HCT116 (cell line): ENCODE results near the gene RAB25. TPM values are rescaled to one million over a fixed set of nuclear protein-coding genes. Genes with fewer than 3 reads are reported as not detected.
A peak's percentile ranks its signal among the peaks of the same experiment; 100 is the strongest.

ENCODE experiments used
- ATAC-seq: fragments of 200-7000 bp; cut with Tn5 transposase; 2 replicates; pipeline ENCODE4 v1.9.1; 2020; ENCODE audit warnings: mild to moderate bottlenecking, moderate library complexity
- BruUV-seq: library from RNA; stranded (reverse); fragments of 400-500 nt; replicated peaks from 2 replicates; lab custom pipeline; 2021; lab: Mats Ljungman, UMichigan
- CTCF ChIA-PET: fragments of 300-600 bp; sonication (Branson Sonifier 250); formaldehyde crosslinking; loops from one replicate; lab custom pipeline; 2021; ENCODE audit warnings: antibody characterized with exemption; lab: Charles Lee
- POLR2A ChIA-PET: fragments of 300-600, 350-600 bp; sonication (Branson Sonifier 250); formaldehyde crosslinking; loops from one replicate; lab custom pipeline; 2021; ENCODE audit warnings: antibody characterized with exemption; lab: Charles Lee
- RAD21 ChIA-PET, 2 experiments: fragments of 300-600 bp; sonication (Branson Sonifier 250); formaldehyde crosslinking; loops; one replicate each; lab custom pipeline; 2023; ENCODE audit warnings: low total read pairs in 2 of 2; ENCODE audit not compliant: uncharacterized antibody in 2 of 2, unreplicated experiment in 2 of 2, low non-redundant PET in 1 of 2; lab: Charles Lee
- DNase-seq: peaks from one replicate; pipeline ENCODE4 v3.0.0-alpha.2; 2010; ENCODE audit warnings: low read depth, low spot score
- H2AFZ ChIP-seq: fragments of 200-600 bp; shearing (Covaris generic), sonication (generic); 2 replicates; pipeline ENCODE4 v1.6.1; 2017; ENCODE audit warnings: low read depth, mixed run types, mixed read lengths, antibody characterized with exemption, low read length; ENCODE audit not compliant: poor library complexity, severe bottlenecking
- H3K27ac ChIP-seq: 2 replicates; pipeline ENCODE4 v1.5.1; 2012; ENCODE audit warnings: low read depth, low read length
- H3K27me3 ChIP-seq: fragments of 200-600 bp; sonication (generic); 2 replicates; pipeline ENCODE4 v1.6.1; 2016; ENCODE audit warnings: mixed run types, low read length, mixed read lengths; ENCODE audit not compliant: insufficient read depth
- H3K36me3 ChIP-seq, 2 experiments: fragments of 200-500 bp in 1 of 2; fragments of 200-600 bp in 1 of 2; sonication (Bioruptor generic) in 1 of 2; sonication (generic) in 1 of 2; 2 replicates each; pipeline versions ENCODE4 v1.5.1 to v1.6.1; 2014 to 2016; ENCODE audit warnings: low read length in 2 of 2, inconsistent platforms in 1 of 2, mixed read lengths in 1 of 2, mixed run types in 1 of 2; ENCODE audit not compliant: insufficient read depth in 2 of 2, control insufficient read depth in 1 of 2
- H3K4me1 ChIP-seq, 2 experiments: fragments of 200-600 bp in 1 of 2; sonication (generic) in 1 of 2; 2 replicates each; pipeline versions ENCODE4 v1.5.1 to v1.6.1; 2012 to 2017; ENCODE audit warnings: low read length in 2 of 2, inconsistent platforms in 1 of 2, mild to moderate bottlenecking in 1 of 2, mixed read lengths in 1 of 2, mixed run types in 1 of 2, moderate library complexity in 1 of 2; ENCODE audit not compliant: insufficient read depth in 2 of 2, control insufficient read depth in 1 of 2
- H3K4me2 ChIP-seq: fragments of 200-600 bp; sonication (generic); 2 replicates; pipeline ENCODE4 v1.6.1; 2017; ENCODE audit warnings: mixed run types, low read length, mixed read lengths
- H3K4me3 ChIP-seq, 2 experiments: fragments of 200-600 bp in 1 of 2; sonication (generic) in 1 of 2; replicated peaks in 1 of 2; 2 replicates each; pipeline ENCODE4 v1.5.1; 2011 to 2016; ENCODE audit warnings: low read length in 2 of 2, control low read depth in 1 of 2, low read depth in 1 of 2, mild to moderate bottlenecking in 1 of 2, mixed read lengths in 1 of 2, mixed run types in 1 of 2
- H3K79me2 ChIP-seq: fragments of 200-600 bp; sonication (generic); 2 replicates; pipeline ENCODE4 v1.6.1; 2017; ENCODE audit warnings: mild to moderate bottlenecking, mixed run types, low read length, moderate library complexity, mixed read lengths; ENCODE audit not compliant: insufficient read depth
- H3K9ac ChIP-seq: fragments of 200-600 bp; sonication (generic); 2 replicates; pipeline ENCODE4 v1.6.1; 2016; ENCODE audit warnings: low read length, mixed read lengths
- H3K9me2 ChIP-seq: fragments of 200-600 bp; sonication (generic), shearing (Covaris generic); 2 replicates; pipeline ENCODE4 v1.6.1; 2017; ENCODE audit warnings: mixed run types, mild to moderate bottlenecking, moderate library complexity; ENCODE audit not compliant: insufficient read depth
- H3K9me3 ChIP-seq, 2 experiments: fragments of 200-500 bp in 1 of 2; fragments of 200-600 bp in 1 of 2; sonication (Bioruptor generic) in 1 of 2; sonication (generic) in 1 of 2; 2 replicates each; pipeline ENCODE4 v1.6.1; 2014 to 2017; ENCODE audit warnings: low read length in 2 of 2, mixed read lengths in 2 of 2, inconsistent platforms in 1 of 2, low read depth in 1 of 2, mild to moderate bottlenecking in 1 of 2, mixed run types in 1 of 2, moderate library complexity in 1 of 2; ENCODE audit not compliant: control insufficient read depth in 1 of 2, insufficient read depth in 1 of 2
- H4K20me1 ChIP-seq: fragments of 200-600 bp; sonication (generic), shearing (Covaris generic); 2 replicates; pipeline ENCODE4 v1.6.1; 2017; ENCODE audit warnings: mixed run types, mild to moderate bottlenecking, moderate library complexity; ENCODE audit not compliant: insufficient read depth
- CBX3 ChIP-seq: IDR thresholded peaks from 2 replicates; pipeline ENCODE4 v1.6.1; 2012; ENCODE audit warnings: low read depth
- CEBPB ChIP-seq: IDR thresholded peaks from 2 replicates; pipeline ENCODE4 v1.6.1; 2012; ENCODE audit warnings: low read depth
- FOSL1 ChIP-seq: IDR thresholded peaks from 2 replicates; pipeline ENCODE4 v1.6.1; 2012; ENCODE audit warnings: low read depth
- JUND ChIP-seq: IDR thresholded peaks from 2 replicates; pipeline ENCODE4 v1.6.1; 2012
- RAD21 ChIP-seq: IDR thresholded peaks from 2 replicates; pipeline ENCODE4 v1.6.1; 2012; ENCODE audit warnings: low read depth, mild to moderate bottlenecking
- SRF ChIP-seq: IDR thresholded peaks from 2 replicates; pipeline ENCODE4 v1.6.1; 2012; ENCODE audit warnings: low read depth
- TCF7L2 ChIP-seq: IDR thresholded peaks from 2 replicates; pipeline ENCODE4 v1.7.0; 2011; ENCODE audit warnings: borderline replicate concordance, inconsistent platforms; ENCODE audit not compliant: insufficient read depth, insufficient read length; ENCODE audit errors: extremely low read depth
- ZFX ChIP-seq: fragments of 450-650 bp; IDR thresholded peaks from 2 replicates; pipeline ENCODE4 v1.6.1; 2017
- intact Hi-C: fragments of 100-400 bp; cut with micrococcal nuclease; formaldehyde crosslinking; loops from 2 replicates; pipeline ENCODE4 v1.10.0; 2022
- total RNA-seq: library from RNA; stranded (reverse); gene quantifications from one replicate; pipeline ENCODE4 v1.2.1, GENCODE V29; 2021; ENCODE audit not compliant: unreplicated experiment
- TF ChIP-seq, protein P1 (sequence below), 3 experiments: fragments of 200-600 bp in 1 of 3; sonication (generic) in 1 of 3; IDR thresholded peaks in 2 of 3; conservative IDR thresholded peaks in 1 of 3; 2 replicates each; pipeline ENCODE4 v1.5.1; 2012 to 2017; ENCODE audit warnings: low read depth in 2 of 3, low read length in 2 of 3, antibody characterized with exemption in 1 of 3, borderline replicate concordance in 1 of 3, control low read depth in 1 of 3, mild to moderate bottlenecking in 1 of 3, mixed read lengths in 1 of 3, mixed run types in 1 of 3, moderate library complexity in 1 of 3; ENCODE audit not compliant: insufficient read depth in 1 of 3

The RAB25 gene
- total RNA-seq, 1 experiment from 2014 or later, result 142 TPM

DNA sequence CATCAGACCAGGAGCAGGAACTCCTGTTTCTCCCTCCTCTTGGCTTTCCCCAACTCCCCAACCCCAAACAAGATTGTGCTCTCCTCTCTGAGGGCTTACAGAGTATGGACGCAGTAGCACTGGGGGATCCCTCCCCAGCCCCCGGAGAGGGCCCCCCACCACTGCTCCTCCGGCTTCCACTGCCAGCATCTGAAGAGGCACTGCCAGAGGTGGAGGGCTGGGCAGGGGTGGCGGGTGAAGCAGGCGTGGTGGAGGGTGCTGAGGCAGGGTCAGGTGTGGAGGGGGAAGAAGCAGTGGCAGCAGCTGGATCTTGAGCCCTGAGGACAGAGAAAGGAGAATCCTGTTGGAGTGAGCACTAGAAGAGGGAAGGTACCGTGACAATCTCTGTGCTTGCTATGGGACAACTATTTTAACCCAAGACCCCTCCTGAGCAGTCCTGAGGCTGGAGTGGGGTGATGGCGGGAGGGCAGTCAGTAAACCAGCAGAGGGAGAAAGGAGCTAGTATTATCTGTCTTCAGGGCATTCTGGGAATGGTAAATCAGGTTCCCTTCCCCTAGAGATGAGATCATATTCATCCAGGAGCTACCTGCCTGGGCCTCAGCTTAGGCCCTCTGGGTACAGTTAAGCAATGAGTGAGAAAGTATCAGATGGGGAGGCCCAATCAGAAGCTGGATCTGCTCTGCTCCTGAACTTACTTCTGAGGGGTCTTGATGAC lies 9.8 kb upstream of the RAB25 start:
- ChIA-PET CTCF (no interaction called here), POLR2A (no interaction called here)

DNA sequence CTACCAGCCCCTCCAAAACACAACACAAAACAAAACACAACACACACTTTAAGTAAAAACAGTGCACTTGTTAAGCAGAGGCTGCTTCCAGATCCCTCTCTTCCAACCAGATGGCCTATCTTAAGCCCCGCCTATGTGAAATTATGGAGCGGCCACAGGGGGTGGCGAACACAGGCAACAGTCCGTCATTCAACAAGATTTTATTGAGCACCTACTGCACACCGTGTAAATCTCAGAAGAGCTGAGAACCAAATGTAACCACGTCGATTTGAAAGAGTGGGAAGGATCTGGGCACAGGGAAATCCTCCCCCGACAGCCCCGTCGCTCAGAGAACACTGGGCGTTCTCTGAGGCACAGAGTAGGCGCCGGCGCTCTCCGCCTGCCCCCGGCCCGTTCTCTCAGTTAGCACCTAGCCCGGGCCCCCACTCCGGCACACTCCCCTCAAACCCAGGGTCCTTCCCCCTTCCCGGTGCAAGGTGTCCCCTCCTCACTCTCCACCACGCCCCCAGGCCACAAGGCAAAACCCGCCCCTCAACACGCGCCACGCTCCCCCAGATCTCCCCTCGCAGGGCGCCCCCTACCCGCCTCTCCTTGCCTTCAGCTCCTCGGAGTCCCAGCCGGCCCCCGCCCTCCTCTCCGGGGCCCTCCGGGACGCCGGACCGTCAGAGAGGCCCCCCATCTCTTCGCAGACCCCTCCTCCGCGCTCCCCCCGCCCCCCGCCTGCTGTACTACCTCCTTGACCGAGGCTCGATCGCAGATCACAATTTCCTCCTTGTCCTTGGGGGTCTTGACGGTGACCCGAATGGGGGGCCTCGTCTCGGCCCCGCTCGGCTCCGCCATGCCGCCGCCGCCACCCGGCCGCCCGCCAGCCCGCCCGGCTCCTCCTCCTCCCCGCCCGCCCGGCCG lies 7.8 kb upstream of the RAB25 start:
- Histone ChIP-seq H3K79me2 (peaks cover 33% of the 10 kb centered on the region), H2AFZ (no peak overlapping the region), H3K27me3 (no peaks in the 10 kb centered on the region), H3K4me1 (peaks cover 6 to 24% of the 10 kb centered on the region in 2 experiments; a peak in 3 of 4 replicates), H4K20me1 (no peaks in the 10 kb centered on the region), H3K9me3 (no peaks in the 10 kb centered on the region), H3K36me3 (peaks cover 9 to 10% of the 10 kb centered on the region in 2 experiments; a peak in 3 of 4 replicates), H3K9me2 (no peaks in the 10 kb centered on the region), H3K27ac (peak overlapping the region; percentile 80), H3K4me2 (peak overlapping the region; percentile 100), H3K9ac (peak overlapping the region; percentile 94), H3K4me3 (peak overlapping the region; percentile 85 to 89)
- ChIA-PET RAD21 (interaction anchor here in 1 of 2 experiments (0.6 kb wide), 1 partner anchor 195 kb away, joined by 4 read pairs; no protein-coding TSS in a partner anchor), POLR2A (no interaction called here), CTCF (interaction anchor here (1.7 to 2.6 kb wide), 2 partner anchors 13 to 28 kb away, joined by 4 to 8 read pairs; no protein-coding TSS in a partner anchor)
- intact Hi-C loops, result loop anchor here (5.0 kb wide), 1 partner anchor 111 kb away; the partner anchor contains the start of gene RXFP4
- TF ChIP-seq JUND, result no peak
- TF ChIP-seq, protein P1, sequence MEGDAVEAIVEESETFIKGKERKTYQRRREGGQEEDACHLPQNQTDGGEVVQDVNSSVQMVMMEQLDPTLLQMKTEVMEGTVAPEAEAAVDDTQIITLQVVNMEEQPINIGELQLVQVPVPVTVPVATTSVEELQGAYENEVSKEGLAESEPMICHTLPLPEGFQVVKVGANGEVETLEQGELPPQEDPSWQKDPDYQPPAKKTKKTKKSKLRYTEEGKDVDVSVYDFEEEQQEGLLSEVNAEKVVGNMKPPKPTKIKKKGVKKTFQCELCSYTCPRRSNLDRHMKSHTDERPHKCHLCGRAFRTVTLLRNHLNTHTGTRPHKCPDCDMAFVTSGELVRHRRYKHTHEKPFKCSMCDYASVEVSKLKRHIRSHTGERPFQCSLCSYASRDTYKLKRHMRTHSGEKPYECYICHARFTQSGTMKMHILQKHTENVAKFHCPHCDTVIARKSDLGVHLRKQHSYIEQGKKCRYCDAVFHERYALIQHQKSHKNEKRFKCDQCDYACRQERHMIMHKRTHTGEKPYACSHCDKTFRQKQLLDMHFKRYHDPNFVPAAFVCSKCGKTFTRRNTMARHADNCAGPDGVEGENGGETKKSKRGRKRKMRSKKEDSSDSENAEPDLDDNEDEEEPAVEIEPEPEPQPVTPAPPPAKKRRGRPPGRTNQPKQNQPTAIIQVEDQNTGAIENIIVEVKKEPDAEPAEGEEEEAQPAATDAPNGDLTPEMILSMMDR (IDR thresholded peaks at IDR 0.05 in 2 of 3, conservative IDR thresholded peaks at IDR 0.05 in 1 of 3; ENCODE audit: borderline replicate concordance in 1 of 3, insufficient read depth in 1 of 3, low read depth in 2 of 3, low read length in 2 of 3), result peak in 2 of 3 experiments; percentile 18 to 30; a peak in 3 of 6 replicates
- peak; percentile 10; the same call in 1 of the 2 replicates for TF ChIP-seq ZFX
- TF ChIP-seq TCF7L2, result no peak
- BruUV-seq, result no TSS peak
- peak; percentile 53 for ATAC-seq
- DNase-seq, result peak; percentile 72

More for the DNA sequence above, 9.8 kb upstream of the RAB25 start:
- DNase-seq, result no peak
- H3K9me3 ChIP-seq, result no peaks in the 10 kb centered on the region
- no peak overlapping the region for H3K4me2 ChIP-seq
- H3K27me3 ChIP-seq, result no peaks in the 10 kb centered on the region
- no peak overlapping the region for H3K9ac ChIP-seq
- no peak overlapping the region for H3K4me3 ChIP-seq
- H3K36me3 ChIP-seq, result peaks cover 14 to 15% of the 10 kb centered on the region in 2 experiments; a peak in 3 of 4 replicates
- TF ChIP-seq CBX3 (no peak), TCF7L2 (no peak), ZFX (no peak), RAD21 (no peak), SRF (no peak), CEBPB (no peak), FOSL1 (no peak)
- BruUV-seq, result no TSS peak
- intact Hi-C loops, result loop anchor here (5.0 kb wide), 1 partner anchor 109 kb away; the partner anchor contains the start of gene RXFP4
- no peaks in the 10 kb centered on the region for H3K9me2 ChIP-seq
- no peak overlapping the region for H3K27ac ChIP-seq
- H3K79me2 ChIP-seq, result peaks cover 33% of the 10 kb centered on the region
- H2AFZ ChIP-seq, result no peak overlapping the region
- no peak for ATAC-seq
- RAD21 ChIA-PET, result no interaction called here
- H4K20me1 ChIP-seq, result no peaks in the 10 kb centered on the region
- H3K4me1 ChIP-seq, result peaks cover 6 to 19% of the 10 kb centered on the region in 2 experiments; a peak in 3 of 4 replicates
